Stimulated activated CD8-positive, alpha-beta memory T cell treated with anti-CD3 and anti-CD28 coated beads, Interleukin-15, amount 100 ng/mL, for 24 hours (primary cell): ENCODE results near the gene SNX12.
"Not testable (repeated sequence)": the region's sequence is repeated elsewhere in the genome, so short reads cannot be mapped to it uniquely, and the experiment has no call there.

ENCODE experiments used
- DNase-seq: peaks from one replicate; pipeline ENCODE4 v3.0.0-alpha.2; 2020; ENCODE audit warnings: low read depth

The SNX12 gene

DNA sequence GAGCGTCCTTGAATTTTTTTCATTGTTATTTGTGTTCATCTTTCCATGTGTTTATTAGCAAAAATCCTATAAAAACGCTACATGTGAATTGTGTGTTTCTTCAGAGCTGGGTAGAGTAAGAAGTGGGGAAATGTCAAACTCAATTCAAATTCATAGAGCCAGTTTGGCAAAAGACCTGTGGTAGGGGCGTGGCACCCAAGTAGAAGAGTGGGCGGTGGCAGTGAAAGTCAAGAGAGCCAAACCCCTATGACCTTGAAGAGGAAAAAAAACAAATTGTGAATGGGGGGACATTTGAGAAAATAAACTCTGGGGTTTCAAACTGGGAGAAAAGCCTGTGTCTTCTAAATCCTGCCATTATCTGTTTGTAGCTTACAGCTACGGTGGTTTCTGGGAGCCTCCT, 23.1 kb upstream of the SNX12 start:
- no peak for DNase-seq

DNA sequence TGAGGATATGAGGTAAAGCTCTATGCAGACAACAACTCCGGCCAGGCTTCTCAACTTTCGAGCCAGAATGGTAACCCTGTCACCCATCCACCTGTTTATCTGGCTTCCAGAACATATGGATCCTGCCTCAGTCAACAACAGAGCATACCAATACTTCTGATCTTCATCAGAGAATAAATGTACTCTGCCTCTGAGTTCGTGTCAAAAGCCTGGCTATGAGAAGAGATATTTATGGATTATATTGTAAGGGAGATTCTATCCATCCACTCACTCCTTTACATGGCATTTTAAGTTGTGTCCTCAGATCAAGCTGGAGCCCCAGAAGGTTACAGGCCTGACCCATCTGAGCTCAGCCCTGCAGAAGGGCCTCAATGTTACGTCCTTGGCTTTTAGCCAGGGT, 17.8 kb upstream of the SNX12 start:
- no peak for DNase-seq

DNA sequence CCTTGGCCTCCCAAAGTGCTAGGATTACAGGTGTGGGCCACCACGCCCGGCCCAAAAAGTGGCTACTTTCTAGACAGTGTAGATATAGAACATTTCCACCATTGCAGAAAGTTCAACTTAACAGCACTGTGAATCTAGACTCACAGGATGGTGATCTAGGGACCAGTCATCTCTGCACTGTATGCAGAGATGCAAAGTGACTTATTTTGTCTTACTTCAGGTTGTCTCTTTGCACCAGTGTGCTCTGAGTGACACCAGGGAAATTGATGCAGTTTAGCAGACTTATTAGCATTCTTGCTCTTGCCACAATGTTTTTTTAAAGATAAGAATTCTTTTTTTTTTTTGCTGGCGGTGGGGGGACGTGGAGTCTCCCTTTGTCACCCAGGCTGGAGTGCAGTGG, 14.7 kb upstream of the SNX12 start:
- DNase-seq, result no peak

DNA sequence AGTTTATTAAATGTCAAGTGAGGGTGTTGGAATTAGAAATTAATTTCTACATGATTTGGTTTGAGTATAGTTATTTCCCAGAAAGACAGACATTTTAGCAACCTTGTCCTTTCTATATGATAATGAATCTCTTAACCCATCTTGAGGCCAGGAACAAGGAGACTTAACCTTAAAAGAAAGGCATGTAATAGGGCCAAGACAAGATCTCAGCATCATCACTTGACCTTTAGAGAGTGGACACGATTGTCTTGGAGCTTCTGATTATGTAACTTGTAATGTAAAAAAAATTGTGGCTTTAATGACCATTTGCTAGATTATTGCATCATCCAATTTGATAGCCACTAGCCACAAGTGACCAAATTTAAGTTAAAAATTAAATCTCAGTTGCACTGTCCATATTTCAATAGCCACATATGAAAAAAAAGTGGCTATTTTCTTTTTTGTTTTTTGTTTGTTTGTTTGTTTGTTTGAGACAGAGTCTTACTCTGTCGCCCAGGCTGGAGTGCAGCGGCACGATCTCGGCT, 14.1 kb upstream of the SNX12 start:
- DNase-seq, result no peak

DNA sequence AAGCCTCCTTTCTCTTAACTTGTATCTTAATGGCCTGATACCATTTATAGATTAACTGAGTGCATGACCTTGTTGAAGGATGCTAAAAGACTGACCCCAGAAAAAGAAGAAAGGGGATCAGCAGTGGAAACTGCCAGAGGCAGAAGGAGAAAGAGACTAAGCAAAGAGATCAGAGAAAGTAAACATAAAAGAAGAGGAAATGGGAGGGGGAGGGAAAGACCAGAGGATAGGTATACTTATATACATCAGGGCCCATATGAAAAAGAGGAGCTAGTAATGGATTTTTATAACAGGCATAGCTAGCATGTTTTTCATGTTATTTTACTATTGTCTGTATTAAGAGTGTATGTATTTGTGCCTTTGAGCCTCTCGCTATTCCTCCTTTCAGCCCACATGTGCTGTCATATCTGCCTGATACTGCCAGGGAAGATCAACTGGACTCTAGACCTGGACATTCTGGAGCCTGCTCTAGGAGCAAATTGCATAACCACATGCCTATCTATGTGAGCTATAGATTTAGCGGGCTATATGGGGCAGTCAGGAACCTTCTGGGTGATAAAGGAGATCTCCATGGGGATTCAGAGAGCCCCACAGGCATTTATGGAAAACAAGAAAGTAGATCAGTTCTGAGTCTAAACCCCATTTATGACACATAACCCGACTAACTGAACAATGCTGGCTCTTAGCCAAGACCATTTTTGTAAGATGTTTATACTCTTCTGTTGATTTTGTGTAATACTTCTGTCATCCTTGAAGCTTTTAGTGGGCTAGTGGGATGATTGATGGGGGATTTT, 13.4 kb upstream of the SNX12 start:
- no peak for DNase-seq

DNA sequence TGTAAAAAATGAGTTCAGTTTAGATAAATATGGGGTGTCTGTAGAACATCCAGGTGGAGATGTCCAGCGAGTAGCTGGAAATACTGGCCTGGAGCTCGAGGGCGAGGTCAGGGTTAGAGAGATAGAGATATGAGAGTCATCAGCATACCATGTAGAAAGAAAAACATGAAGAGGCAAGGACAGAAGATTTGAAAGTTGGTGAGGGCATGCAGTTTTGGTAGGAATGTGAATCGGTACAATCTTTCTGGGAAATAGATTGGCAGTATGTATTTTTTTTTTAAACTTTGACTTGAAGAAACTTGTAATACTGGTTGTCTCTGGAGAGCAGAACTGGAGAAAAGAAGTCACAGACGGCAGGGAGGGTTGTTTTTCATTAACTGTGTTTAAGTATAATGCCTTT, 2.4 kb upstream of the SNX12 start:
- DNase-seq, result no peak

DNA sequence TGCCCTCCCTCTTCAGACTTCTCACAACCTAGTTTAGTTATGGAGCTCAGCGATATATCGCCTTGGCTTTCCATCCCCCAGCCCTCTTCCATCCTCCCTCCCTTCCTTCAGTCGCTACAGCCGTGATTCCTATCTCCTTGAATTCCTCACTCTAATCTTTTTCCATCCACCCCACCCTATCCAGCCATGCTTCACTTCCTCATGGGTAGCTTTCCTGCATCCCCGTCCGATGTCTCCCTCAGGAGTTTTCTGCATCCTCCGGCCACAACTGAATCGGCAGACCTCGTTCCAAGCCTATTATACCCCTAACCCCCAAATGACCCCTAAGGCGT, 456 bp downstream of the SNX12 start:
- no peak for DNase-seq

DNA sequence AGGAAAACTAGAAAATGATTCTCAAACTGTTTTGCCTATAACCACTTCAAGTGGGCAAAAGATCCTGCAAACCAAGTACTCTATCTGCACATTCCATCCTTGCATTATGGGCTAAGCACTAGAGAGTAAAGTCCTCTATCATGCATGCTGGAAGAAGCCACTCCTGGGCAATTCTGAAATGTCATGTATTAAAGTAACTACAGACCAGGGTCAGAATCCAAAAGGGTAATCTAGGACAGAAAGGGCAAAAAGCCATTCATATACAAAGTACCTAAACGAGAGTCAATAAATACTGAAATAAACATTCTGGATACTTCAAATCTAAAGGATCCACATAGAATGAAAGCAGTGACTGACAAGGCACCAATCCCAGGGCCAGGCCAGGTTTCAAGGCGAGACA, 1.0 kb downstream of the SNX12 start:
- no peak for DNase-seq

DNA sequence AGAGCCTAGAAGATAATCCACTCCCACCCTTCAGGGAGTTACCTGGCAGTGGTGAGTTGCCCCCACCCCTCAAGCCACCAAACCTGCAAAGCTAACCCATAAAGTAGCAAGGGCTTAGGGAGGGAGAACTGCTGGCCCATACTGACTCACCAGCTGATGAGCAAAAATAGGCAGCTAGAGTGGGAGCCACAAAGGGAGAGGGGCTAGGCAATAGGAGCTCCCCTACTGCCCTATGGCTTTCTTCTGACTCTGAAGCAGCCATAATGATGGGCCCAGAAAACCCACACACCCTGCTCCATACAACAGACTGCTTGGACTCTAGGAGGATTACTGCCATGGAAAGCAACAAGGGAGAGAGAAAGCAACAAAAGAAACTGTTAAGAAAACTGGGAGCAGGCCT, 8.0 kb downstream of the SNX12 start:
- no peak for DNase-seq

DNA sequence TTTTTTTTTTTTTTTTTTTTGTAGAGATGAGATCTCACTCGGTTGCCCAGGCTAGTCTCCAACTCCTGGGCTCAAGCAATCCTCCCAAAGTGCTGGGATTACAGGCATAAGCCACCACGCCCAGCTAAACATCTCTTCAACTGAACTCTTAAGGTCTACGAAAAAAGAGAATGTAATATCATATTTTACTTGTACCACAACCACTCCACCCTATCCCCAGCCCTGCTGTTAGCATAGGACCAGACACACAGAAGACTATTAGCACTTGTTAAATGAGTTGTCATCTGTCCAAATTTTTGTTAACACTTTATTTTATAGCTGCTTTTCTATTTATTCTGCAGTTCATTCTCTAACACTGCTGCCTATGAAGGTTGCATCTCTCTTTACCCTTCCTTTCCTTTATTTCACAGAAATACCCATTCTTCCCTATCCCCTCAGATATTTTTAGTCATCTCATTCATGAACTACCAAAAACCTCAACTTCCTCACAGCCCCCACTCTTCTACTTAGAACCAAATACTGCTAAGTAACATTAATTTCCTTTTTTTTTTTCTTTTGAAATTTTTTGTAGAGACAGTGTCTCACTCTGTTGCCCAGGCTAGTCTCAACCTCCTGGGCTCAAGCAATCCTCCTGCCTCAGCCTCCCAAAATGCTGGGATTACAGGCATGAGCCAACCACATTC, 10.1 kb downstream of the SNX12 start:
- DNase-seq, result no peak

DNA sequence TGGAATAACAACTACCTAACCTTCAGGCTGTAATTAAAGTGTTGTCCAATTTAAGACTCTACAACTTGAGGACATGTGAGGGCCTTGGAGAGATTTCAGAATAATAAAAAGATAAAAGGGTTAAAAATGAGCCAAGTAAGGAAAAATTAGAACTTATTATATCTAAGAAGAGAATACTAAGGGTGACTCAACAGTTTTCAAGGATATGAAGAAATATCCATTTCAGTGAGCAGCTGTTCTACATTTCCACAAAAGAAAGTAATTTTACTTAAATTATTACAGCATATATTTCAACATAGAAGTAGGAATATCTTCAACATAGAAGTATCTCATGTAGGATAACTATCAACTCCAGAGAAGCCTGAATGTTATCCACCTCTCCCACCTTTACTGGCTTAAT, 11.3 kb downstream of the SNX12 start:
- no peak for DNase-seq

DNA sequence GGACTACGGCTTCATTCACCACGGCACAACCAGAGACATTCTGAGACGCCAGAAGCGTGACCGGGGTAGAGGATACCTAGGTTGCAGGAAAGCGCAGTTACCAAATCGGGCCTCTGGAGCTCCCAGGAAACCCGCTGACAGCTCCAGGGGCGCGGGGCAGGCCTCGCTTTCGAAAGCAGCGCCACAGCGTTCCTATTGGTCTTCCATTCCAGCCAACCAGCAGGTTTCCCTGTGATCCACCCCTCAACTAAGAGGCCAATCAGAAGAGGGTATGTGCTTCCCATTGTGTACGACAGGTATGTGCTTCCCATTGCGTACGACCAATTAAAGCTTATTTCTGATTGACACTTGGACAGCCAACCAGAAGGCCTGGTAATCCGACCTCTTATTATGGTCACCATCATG, 14.9 kb downstream of the SNX12 start:
- DNase-seq, result no peak

DNA sequence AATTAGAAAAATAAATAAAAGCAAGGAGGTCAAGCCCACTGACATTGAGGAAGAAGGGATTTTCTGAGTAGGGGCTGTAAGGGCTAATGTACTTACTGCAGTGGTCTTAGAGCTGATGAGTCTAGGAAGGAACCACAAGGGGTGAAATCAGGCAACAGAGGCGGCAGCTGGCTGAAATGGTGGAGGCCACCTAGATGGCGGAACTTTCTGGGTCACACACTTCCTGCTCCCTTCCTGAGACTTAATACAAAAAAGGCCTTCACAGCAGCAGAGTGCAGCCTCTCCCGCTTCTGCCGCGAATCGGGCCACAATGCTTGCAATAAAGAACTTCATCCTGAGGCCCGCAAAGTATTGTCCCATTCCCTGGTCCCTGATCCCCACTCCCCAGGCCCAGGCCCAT, 15.4 kb downstream of the SNX12 start:
- no peak for DNase-seq

DNA sequence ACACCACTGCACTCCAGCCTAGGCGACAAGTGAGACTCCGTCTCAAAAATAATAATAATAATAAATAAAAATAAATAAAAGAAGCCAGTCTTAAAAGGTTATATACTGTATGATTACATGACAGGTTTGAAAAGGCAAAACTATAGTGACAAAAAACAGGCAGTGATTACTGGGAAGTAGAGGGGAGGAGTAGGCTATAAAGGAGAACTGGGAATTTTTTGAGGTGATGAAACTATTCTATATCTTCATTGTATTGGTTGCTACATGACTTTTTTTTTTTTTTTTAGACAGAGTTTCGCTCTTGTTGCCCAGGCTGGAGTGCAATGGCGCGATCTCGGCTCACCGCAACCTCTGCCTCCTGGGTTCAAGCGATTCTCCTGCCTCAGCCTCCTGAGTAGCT, 20.2 kb downstream of the SNX12 start:
- DNase-seq, result not testable (repeated sequence)

DNA sequence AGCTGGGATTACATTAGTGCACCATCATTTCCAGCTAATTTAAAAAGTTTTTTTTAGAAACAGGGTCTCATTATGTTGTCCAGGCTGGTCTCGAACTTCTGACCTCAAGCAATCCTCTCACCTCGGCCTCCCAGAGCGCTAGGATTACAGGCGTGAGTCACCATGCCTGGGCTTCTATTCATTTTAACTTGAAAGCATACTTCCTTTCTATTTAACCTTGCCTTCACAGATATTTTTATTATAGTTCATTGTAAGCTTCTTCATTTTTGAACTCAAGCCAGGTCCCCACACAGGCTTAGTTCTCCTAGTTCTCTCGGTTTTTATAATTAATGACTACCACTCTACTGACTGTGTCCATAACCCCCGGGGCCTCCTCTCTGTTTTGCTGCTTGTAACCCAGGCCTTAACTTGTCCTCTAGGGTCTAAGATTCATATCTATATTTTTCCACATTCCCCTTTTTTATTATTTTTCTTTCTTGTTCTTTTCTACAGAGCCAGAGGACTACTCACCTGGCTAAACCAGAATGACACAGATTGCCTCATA, 50.7 kb downstream of the SNX12 start:
- no peak for DNase-seq
